GM19025 (cell line): ENCODE measurements around the gene UNC5B.

Source experiments
- ATAC-seq: cut with Tn5 transposase; IDR thresholded peaks from one replicate; pipeline ENCODE4 v1.9.1; 2021; ENCODE audit warnings: mild to moderate bottlenecking, low read depth, moderate library complexity; ENCODE audit not compliant: unreplicated experiment

UNC5B gene

GRCh38 chr10:71212318-71213126 is at the start of gene UNC5B:
UNC5B (plus strand) TSS chr10:71212570; CDS start chr10:71212986, 416 bp downstream.
- ATAC-seq: no peak

- no peak for ATAC-seq
These were observed 38.9 kb upstream of the UNC5B start for GRCh38 chr10:71173466-71173865.

GRCh38 chr10:71176661-71177060 is 35.7 kb upstream of the UNC5B start:
- ATAC-seq: no peak

GRCh38 chr10:71177651-71178199 is 34.6 kb upstream of the UNC5B start:
- ATAC-seq: no peak

- ATAC-seq: no peak
These were observed 33.5 kb upstream of the UNC5B start for GRCh38 chr10:71178880-71179279.

- no peak for ATAC-seq
These were observed 33.0 kb upstream of the UNC5B start for GRCh38 chr10:71179382-71179781.

- ATAC-seq: no peak
These were observed 27.9 kb upstream of the UNC5B start for GRCh38 chr10:71184421-71184820.

- ATAC-seq: no peak
These were observed 27.2 kb upstream of the UNC5B start for GRCh38 chr10:71185209-71185608.

GRCh38 chr10:71187197-71187596 is 25.2 kb upstream of the UNC5B start:
- ATAC-seq: no peak

GRCh38 chr10:71187600-71187999 is 24.8 kb upstream of the UNC5B start:
- ATAC-seq: no peak

- ATAC-seq: no peak
These were observed 24.2 kb upstream of the UNC5B start for GRCh38 chr10:71188201-71188600.

- no peak for ATAC-seq
These were observed 21.4 kb upstream of the UNC5B start for GRCh38 chr10:71191019-71191418.

- ATAC-seq: no peak
These were observed 20.8 kb upstream of the UNC5B start for GRCh38 chr10:71191551-71192076.

- no peak for ATAC-seq
These were observed 18.9 kb upstream of the UNC5B start for GRCh38 chr10:71193516-71193915.

GRCh38 chr10:71197955-71198354 is 14.4 kb upstream of the UNC5B start:
- no peak for ATAC-seq

- no peak for ATAC-seq
These were observed 10.5 kb upstream of the UNC5B start for GRCh38 chr10:71201849-71202248.

- ATAC-seq: no peak
These were observed 10.1 kb upstream of the UNC5B start for GRCh38 chr10:71202314-71202713.

GRCh38 chr10:71203124-71203523 is 9.2 kb upstream of the UNC5B start:
- ATAC-seq: no peak

- ATAC-seq: no peak
These were observed 8.7 kb upstream of the UNC5B start for GRCh38 chr10:71203716-71204115.

GRCh38 chr10:71204746-71205145 is 7.6 kb upstream of the UNC5B start:
- no peak for ATAC-seq

GRCh38 chr10:71205468-71205867 is 6.9 kb upstream of the UNC5B start:
- ATAC-seq: no peak

- no peak for ATAC-seq
These were observed 5.5 kb upstream of the UNC5B start for GRCh38 chr10:71206911-71207310.
